Measurements from ENCODE around the gene NUDT6. TPM values are rescaled to one million over a fixed set of nuclear protein-coding genes. Genes with fewer than 3 reads are reported as not detected.

The NUDT6 gene
- 9.0 TPM for total RNA-seq

GRCh38 chr4:122921971-122922876 is at the start of gene NUDT6:
TSS of gene NUDT6 (minus strand) at chr4:122922597. CDS start at chr4:122922572, 25 bp downstream.

Other genes with a start within 250 kb of the NUDT6 start
- 13.9 TPM for gene BBS12, start 189.9 kb downstream of the NUDT6 start, total RNA-seq
- 26.3 TPM for gene FGF2, start 95.8 kb downstream of the NUDT6 start, total RNA-seq

Data from camera-type eye (tissue), 1 donor.